ENCODE measurements around the gene EIF4G1.

Gene EIF4G1

DNA sequence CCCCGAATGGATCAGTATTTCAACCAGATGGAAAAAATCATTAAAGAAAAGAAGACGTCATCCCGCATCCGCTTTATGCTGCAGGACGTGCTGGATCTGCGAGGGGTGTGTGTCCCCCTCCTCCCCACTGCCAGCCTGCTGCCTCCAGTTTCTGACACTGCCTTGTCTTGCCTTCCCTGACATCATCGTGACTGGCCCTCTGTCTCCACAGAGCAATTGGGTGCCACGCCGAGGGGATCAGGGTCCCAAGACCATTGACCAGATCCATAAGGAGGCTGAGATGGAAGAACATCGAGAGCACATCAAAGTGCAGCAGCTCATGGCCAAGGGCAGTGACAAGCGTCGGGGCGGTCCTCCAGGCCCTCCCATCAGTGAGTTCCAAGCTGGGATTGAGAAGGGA, 10.9 kb downstream of the EIF4G1 start:
- peaks cover 89 to 99% of the 10 kb centered on the region in 2 experiments for H3K36me3 ChIP-seq (ENCODE audit: control insufficient read depth in 1 of 2, insufficient read depth in 2 of 2, low read depth in 1 of 2, low read length in 2 of 2)
- H4K8ac ChIP-seq (ENCODE audit: low read length) = no peak overlapping the region
- peaks cover 47% of the 10 kb centered on the region for H3K79me1 ChIP-seq (replicated peaks; ENCODE audit: low read length, poor library complexity, severe bottlenecking)
- H3K9ac ChIP-seq (ENCODE audit: low read length) = no peak overlapping the region
- no peak overlapping the region for H4K91ac ChIP-seq (ENCODE audit: low read length)
- no peak overlapping the region for H2AK5ac ChIP-seq (ENCODE audit: low read length, severe bottlenecking)
- H2BK15ac ChIP-seq (ENCODE audit: low read depth, poor library complexity, severe bottlenecking) = no peak overlapping the region
- no peak overlapping the region for H3K18ac ChIP-seq (ENCODE audit: low read depth in 1 of 2, low read length in 2 of 2)
- H3K4me1 ChIP-seq (ENCODE audit: control insufficient read depth, insufficient read depth, low read depth, low read length) = peaks cover 3% of the 10 kb centered on the region
- no peak overlapping the region for H2AFZ ChIP-seq (ENCODE audit: low read depth, low read length)
- no peak for DNase-seq
- no peak overlapping the region for H2BK120ac ChIP-seq (ENCODE audit: low read depth, low read length)
- no peak overlapping the region for H3K4ac ChIP-seq (ENCODE audit: low read depth in 1 of 2, low read length in 2 of 2)
- H3K4me3 ChIP-seq (ENCODE audit: insufficient read depth in 1 of 2, low read depth in 1 of 2, low read length in 2 of 2) = no peak overlapping the region
- no peak overlapping the region for H3K4me2 ChIP-seq (ENCODE audit: low read length, poor library complexity, severe bottlenecking)
- H2BK12ac ChIP-seq (ENCODE audit: low read length in 2 of 2) = no peak overlapping the region
- WGBS = 97% methylated on average over 13 of the region's 13 CpGs
- H2BK5ac ChIP-seq (ENCODE audit: low read depth, low read length, poor library complexity, severe bottlenecking) = no peak overlapping the region
- no peak overlapping the region for H3K23ac ChIP-seq (ENCODE audit: low read length in 2 of 2)
- no peaks in the 10 kb centered on the region for H3K9me3 ChIP-seq (ENCODE audit: control insufficient read depth, low read length)
- no peaks in the 10 kb centered on the region for H3K27me3 ChIP-seq (ENCODE audit: control insufficient read depth in 1 of 2, insufficient read depth in 1 of 2, low read length in 2 of 2)
- no peak overlapping the region for H3K14ac ChIP-seq (ENCODE audit: low read length in 2 of 2)
- H3K27ac ChIP-seq (ENCODE audit: low read length, poor library complexity, severe bottlenecking) = no peak overlapping the region

DNA sequence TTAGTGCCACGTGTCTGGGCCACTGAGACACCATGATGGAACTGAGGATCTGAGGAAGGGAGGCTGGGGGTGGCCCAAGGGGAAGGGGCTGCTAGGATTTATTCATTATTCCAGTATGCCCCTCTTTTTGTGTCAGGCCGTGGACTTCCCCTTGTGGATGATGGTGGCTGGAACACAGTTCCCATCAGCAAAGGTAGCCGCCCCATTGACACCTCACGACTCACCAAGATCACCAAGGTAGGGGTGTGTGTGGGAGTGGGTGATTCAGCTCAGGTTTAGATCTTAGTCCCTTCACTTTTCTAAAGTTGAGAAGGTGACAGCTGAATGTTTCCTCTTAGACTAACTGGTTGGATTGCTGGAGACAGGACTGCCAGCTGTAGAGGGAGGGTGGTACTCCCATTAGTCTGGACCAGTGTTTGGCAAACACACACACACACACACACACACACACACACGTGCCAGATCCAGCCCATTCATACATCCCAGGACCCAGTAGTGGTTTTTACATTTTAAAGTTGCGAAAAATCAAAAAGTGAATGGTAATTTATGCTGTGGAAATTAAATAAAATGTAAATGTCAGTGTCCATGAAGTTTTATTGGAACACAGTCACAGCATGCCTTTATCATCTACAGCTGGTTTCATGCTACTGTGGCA, 11.4 kb downstream of the EIF4G1 start:
- H3K14ac ChIP-seq (ENCODE audit: low read length in 2 of 2) = no peak overlapping the region
- no peak overlapping the region for H2AFZ ChIP-seq (ENCODE audit: low read depth, low read length)
- H3K9me3 ChIP-seq (ENCODE audit: control insufficient read depth, low read length) = no peaks in the 10 kb centered on the region
- H3K23ac ChIP-seq (ENCODE audit: low read length in 2 of 2) = no peak overlapping the region
- no peak overlapping the region for H2BK5ac ChIP-seq (ENCODE audit: low read depth, low read length, poor library complexity, severe bottlenecking)
- no peak overlapping the region for H3K4me2 ChIP-seq (ENCODE audit: low read length, poor library complexity, severe bottlenecking)
- no peak for DNase-seq
- H3K18ac ChIP-seq (ENCODE audit: low read depth in 1 of 2, low read length in 2 of 2) = no peak overlapping the region
- H3K36me3 ChIP-seq (ENCODE audit: control insufficient read depth in 1 of 2, insufficient read depth in 2 of 2, low read depth in 1 of 2, low read length in 2 of 2) = peaks cover 85 to 99% of the 10 kb centered on the region in 2 experiments
- no peak overlapping the region for H2BK120ac ChIP-seq (ENCODE audit: low read depth, low read length)
- no peak overlapping the region for H2AK5ac ChIP-seq (ENCODE audit: low read length, severe bottlenecking)
- no peak overlapping the region for H3K27ac ChIP-seq (ENCODE audit: low read length, poor library complexity, severe bottlenecking)
- H3K79me1 ChIP-seq (replicated peaks; ENCODE audit: low read length, poor library complexity, severe bottlenecking) = peaks cover 42% of the 10 kb centered on the region
- H3K4ac ChIP-seq (ENCODE audit: low read depth in 1 of 2, low read length in 2 of 2) = no peak overlapping the region
- no peak overlapping the region for H4K91ac ChIP-seq (ENCODE audit: low read length)
- H3K9ac ChIP-seq (ENCODE audit: low read length) = peak overlapping the region; percentile 1
- no peaks in the 10 kb centered on the region for H3K27me3 ChIP-seq (ENCODE audit: control insufficient read depth in 1 of 2, insufficient read depth in 1 of 2, low read length in 2 of 2)
- WGBS = 97% methylated on average over 5 of the region's 6 CpGs
- no peak overlapping the region for H2BK12ac ChIP-seq (ENCODE audit: low read length in 2 of 2)
- H3K4me1 ChIP-seq (ENCODE audit: control insufficient read depth, insufficient read depth, low read depth, low read length) = no peaks in the 10 kb centered on the region
- no peak overlapping the region for H4K8ac ChIP-seq (ENCODE audit: low read length)
- no peak overlapping the region for H3K4me3 ChIP-seq (ENCODE audit: insufficient read depth in 1 of 2, low read depth in 1 of 2, low read length in 2 of 2)
- no peak overlapping the region for H2BK15ac ChIP-seq (ENCODE audit: low read depth, poor library complexity, severe bottlenecking)

DNA sequence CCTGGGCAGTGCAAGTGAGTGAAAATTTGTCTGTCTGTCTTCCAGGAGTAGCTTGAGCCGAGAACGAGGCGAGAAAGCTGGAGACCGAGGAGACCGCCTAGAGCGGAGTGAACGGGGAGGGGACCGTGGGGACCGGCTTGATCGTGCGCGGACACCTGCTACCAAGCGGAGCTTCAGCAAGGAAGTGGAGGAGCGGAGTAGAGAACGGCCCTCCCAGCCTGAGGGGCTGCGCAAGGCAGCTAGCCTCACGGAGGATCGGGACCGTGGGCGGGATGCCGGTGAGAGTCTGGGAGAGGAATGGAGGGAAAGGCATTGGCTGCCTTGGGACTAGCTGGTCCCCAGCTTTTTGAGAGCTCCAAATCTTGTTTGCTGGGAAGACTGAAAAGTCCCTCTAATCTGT, 12.8 kb downstream of the EIF4G1 start:
- Histone ChIP-seq H3K14ac (ENCODE audit: low read length in 2 of 2) (no peak overlapping the region), H4K8ac (ENCODE audit: low read length) (no peak overlapping the region), H3K27ac (ENCODE audit: low read length, poor library complexity, severe bottlenecking) (no peak overlapping the region), H3K4ac (ENCODE audit: low read depth in 1 of 2, low read length in 2 of 2) (no peak overlapping the region), H3K18ac (ENCODE audit: low read depth in 1 of 2, low read length in 2 of 2) (no peak overlapping the region), H3K79me1 (replicated peaks; ENCODE audit: low read length, poor library complexity, severe bottlenecking) (peaks cover 37% of the 10 kb centered on the region), H3K4me2 (ENCODE audit: low read length, poor library complexity, severe bottlenecking) (no peak overlapping the region), H3K36me3 (ENCODE audit: control insufficient read depth in 1 of 2, insufficient read depth in 2 of 2, low read depth in 1 of 2, low read length in 2 of 2) (peaks cover 85 to 99% of the 10 kb centered on the region in 2 experiments), H3K23ac (ENCODE audit: low read length in 2 of 2) (no peak overlapping the region), H2AFZ (ENCODE audit: low read depth, low read length) (no peak overlapping the region), H2BK12ac (ENCODE audit: low read length in 2 of 2) (no peak overlapping the region), H3K9me3 (ENCODE audit: control insufficient read depth, low read length) (no peaks in the 10 kb centered on the region), H4K91ac (ENCODE audit: low read length) (no peak overlapping the region), H2BK120ac (ENCODE audit: low read depth, low read length) (no peak overlapping the region), H2AK5ac (ENCODE audit: low read length, severe bottlenecking) (no peak overlapping the region), H3K27me3 (ENCODE audit: control insufficient read depth in 1 of 2, insufficient read depth in 1 of 2, low read length in 2 of 2) (no peaks in the 10 kb centered on the region), H3K4me1 (ENCODE audit: control insufficient read depth, insufficient read depth, low read depth, low read length) (peaks cover 5% of the 10 kb centered on the region), H2BK15ac (ENCODE audit: low read depth, poor library complexity, severe bottlenecking) (no peak overlapping the region), H3K9ac (ENCODE audit: low read length) (no peak overlapping the region), H3K4me3 (ENCODE audit: insufficient read depth in 1 of 2, low read depth in 1 of 2, low read length in 2 of 2) (no peak overlapping the region), H2BK5ac (ENCODE audit: low read depth, low read length, poor library complexity, severe bottlenecking) (no peak overlapping the region)
- over 99% methylated on average over 21 of the region's 21 CpGs for WGBS
- DNase-seq = no peak

DNA sequence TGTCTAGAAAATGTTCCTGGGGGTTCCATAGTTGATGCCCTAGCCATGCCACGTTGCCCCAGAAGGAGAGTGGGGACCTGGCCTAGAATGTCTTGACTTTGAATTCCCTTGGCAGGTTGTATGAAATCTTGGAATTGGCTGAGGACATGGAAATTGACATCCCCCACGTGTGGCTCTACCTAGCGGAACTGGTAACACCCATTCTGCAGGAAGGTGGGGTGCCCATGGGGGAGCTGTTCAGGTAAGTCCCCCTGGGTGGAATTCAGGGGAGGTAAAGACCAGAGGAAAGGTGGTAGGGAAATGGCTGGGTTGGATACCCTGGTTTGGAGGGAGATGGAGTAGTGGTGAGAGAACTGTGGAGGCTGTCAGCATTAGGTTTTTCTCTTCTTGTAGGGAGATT, 14.1 kb downstream of the EIF4G1 start:
- Histone ChIP-seq H3K4me3 (ENCODE audit: insufficient read depth in 1 of 2, low read depth in 1 of 2, low read length in 2 of 2) (no peak overlapping the region), H3K4ac (ENCODE audit: low read depth in 1 of 2, low read length in 2 of 2) (no peak overlapping the region), H3K9me3 (ENCODE audit: control insufficient read depth, low read length) (no peaks in the 10 kb centered on the region), H2BK15ac (ENCODE audit: low read depth, poor library complexity, severe bottlenecking) (no peak overlapping the region), H3K23ac (ENCODE audit: low read length in 2 of 2) (no peak overlapping the region), H4K91ac (ENCODE audit: low read length) (no peak overlapping the region), H3K18ac (ENCODE audit: low read depth in 1 of 2, low read length in 2 of 2) (no peak overlapping the region), H3K27me3 (ENCODE audit: control insufficient read depth in 1 of 2, insufficient read depth in 1 of 2, low read length in 2 of 2) (no peaks in the 10 kb centered on the region), H3K14ac (ENCODE audit: low read length in 2 of 2) (no peak overlapping the region), H4K8ac (ENCODE audit: low read length) (no peak overlapping the region), H2BK120ac (ENCODE audit: low read depth, low read length) (no peak overlapping the region), H3K9ac (ENCODE audit: low read length) (no peak overlapping the region), H3K36me3 (ENCODE audit: control insufficient read depth in 1 of 2, insufficient read depth in 2 of 2, low read depth in 1 of 2, low read length in 2 of 2) (peaks cover 82 to 99% of the 10 kb centered on the region in 2 experiments), H3K27ac (ENCODE audit: low read length, poor library complexity, severe bottlenecking) (peak overlapping the region; percentile 7), H3K4me1 (ENCODE audit: control insufficient read depth, insufficient read depth, low read depth, low read length) (peaks cover 14% of the 10 kb centered on the region), H3K4me2 (ENCODE audit: low read length, poor library complexity, severe bottlenecking) (no peak overlapping the region), H3K79me1 (replicated peaks; ENCODE audit: low read length, poor library complexity, severe bottlenecking) (peaks cover 31% of the 10 kb centered on the region), H2BK12ac (ENCODE audit: low read length in 2 of 2) (no peak overlapping the region), H2AFZ (ENCODE audit: low read depth, low read length) (no peak overlapping the region), H2BK5ac (ENCODE audit: low read depth, low read length, poor library complexity, severe bottlenecking) (no peak overlapping the region), H2AK5ac (ENCODE audit: low read length, severe bottlenecking) (no peak overlapping the region)
- DNase-seq = no peak
- 64% methylated on average over 3 of the region's 3 CpGs for WGBS

All from mesenchymal stem cell (in vitro differentiated cells and primary cell).